SK-N-SH treated with all-trans-retinoic acid at 6 μM for 48 hours (cell line): ENCODE data around the gene UQCR11.

Source experiments
- ARNTL ChIP-seq: fragments of 450-650 bp; formaldehyde crosslinking; IDR thresholded peaks from 2 replicates; pipeline ENCODE4 v1.5.0; 2020; ENCODE audit warnings: low read depth, mild to moderate bottlenecking, moderate library complexity, borderline replicate concordance
- BACH2 ChIP-seq: fragments of 250-450 bp; sonication (Bioruptor Pico); IDR thresholded peaks from 2 replicates; pipeline ENCODE4 v1.9.0; 2021; ENCODE audit warnings: mild to moderate bottlenecking, borderline replicate concordance
- ESRRG ChIP-seq: fragments of 250-450 bp; sonication (Bioruptor Pico); IDR thresholded peaks from 2 replicates; pipeline ENCODE4 v1.6.1; 2021; ENCODE audit warnings: mild to moderate bottlenecking
- ISL1 ChIP-seq: fragments of 250-450 bp; sonication (Bioruptor Pico); IDR thresholded peaks from 2 replicates; pipeline ENCODE4 v2.1.2; 2022; ENCODE audit warnings: mild to moderate bottlenecking, moderate library complexity
- PATZ1 ChIP-seq: fragments of 250-450 bp; sonication (Bioruptor Pico); IDR thresholded peaks from 2 replicates; pipeline ENCODE4 v1.8.0; 2020; ENCODE audit warnings: mild to moderate bottlenecking, moderate library complexity, borderline replicate concordance
- RARB ChIP-seq: fragments of 250-450 bp; sonication (Bioruptor Pico); IDR thresholded peaks from 2 replicates; pipeline ENCODE4 v1.8.0; 2021; ENCODE audit warnings: mild to moderate bottlenecking, moderate library complexity
- SNAI2 ChIP-seq: fragments of 250-450 bp; sonication (Bioruptor Pico); IDR thresholded peaks from 2 replicates; pipeline ENCODE4 v1.5.0; 2020; ENCODE audit warnings: mild to moderate bottlenecking, moderate library complexity
- TOX ChIP-seq: fragments of 250-450 bp; sonication (Bioruptor Pico); IDR thresholded peaks from 2 replicates; pipeline ENCODE4 v1.8.0; 2021; ENCODE audit warnings: mild to moderate bottlenecking, moderate library complexity, borderline replicate concordance
- ZC3H10 ChIP-seq: fragments of 250-450 bp; sonication (Bioruptor Pico); IDR thresholded peaks from 2 replicates; pipeline ENCODE4 v1.5.1; 2021; ENCODE audit warnings: mild to moderate bottlenecking, moderate library complexity
- ZFP3 ChIP-seq: fragments of 250-450 bp; sonication (Bioruptor Pico); IDR thresholded peaks from 2 replicates; pipeline ENCODE4 v1.5.0; 2020; ENCODE audit warnings: mild to moderate bottlenecking, moderate library complexity
- ZFP30 ChIP-seq: fragments of 450-650 bp; formaldehyde crosslinking; IDR thresholded peaks from 2 replicates; pipeline ENCODE4 v1.5.0; 2022; ENCODE audit warnings: mild to moderate bottlenecking, moderate library complexity
- ZNF8 ChIP-seq: fragments of 450-650 bp; formaldehyde crosslinking; IDR thresholded peaks from 2 replicates; pipeline ENCODE4 v1.5.0; 2020; ENCODE audit warnings: mild to moderate bottlenecking, moderate library complexity
- TF ChIP-seq, protein P1 (sequence below): fragments of 250-450 bp; sonication (Bioruptor Pico); IDR thresholded peaks from 2 replicates; pipeline ENCODE4 v1.8.0; 2021; ENCODE audit warnings: low read depth, mild to moderate bottlenecking, moderate library complexity, borderline replicate concordance
- TF ChIP-seq, protein P2 (sequence below): fragments of 250-450 bp; sonication (Bioruptor Pico); IDR thresholded peaks from 2 replicates; pipeline ENCODE4 v1.5.1; 2021; ENCODE audit warnings: mild to moderate bottlenecking, moderate library complexity

DNA sequence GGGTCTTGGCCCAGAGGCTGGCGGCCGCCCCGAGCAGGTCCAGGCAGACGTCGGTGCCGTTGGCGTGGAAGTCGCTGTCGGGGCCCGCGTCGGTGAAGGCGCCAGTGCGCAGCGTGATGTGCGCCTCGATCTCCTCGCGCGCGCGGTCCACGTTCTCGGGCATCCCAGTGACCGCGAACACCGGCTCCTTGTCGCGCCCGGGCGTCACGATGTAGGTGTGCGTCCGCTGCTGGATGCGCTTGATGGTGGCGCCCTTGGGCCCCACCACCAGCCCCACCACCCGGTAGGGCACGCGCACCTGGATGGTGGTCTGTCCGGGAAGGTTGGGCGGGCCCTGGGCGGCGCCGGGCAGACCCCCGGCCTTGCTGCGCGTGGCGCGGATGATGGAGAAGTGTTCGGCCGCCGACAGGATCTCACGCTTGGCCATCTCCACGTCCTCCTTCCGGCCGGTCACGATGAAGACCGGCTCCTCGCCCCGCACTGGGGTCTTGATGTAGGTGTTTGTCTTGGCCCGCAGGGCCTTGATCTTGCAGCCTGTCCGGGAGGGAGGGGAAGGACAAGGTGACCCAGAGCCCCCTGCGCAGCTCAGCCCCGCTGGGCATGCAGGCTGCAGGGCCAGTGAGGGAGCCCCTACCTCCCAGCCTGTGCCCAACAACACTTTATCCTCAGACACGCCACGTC lies 48.7 kb downstream of the UQCR11 start:
- TF ChIP-seq ZFP30 (CRISPR knock-in tag) (no peak), TOX (CRISPR knock-in tag) (no peak), ZNF8 (no peak), BACH2 (no peak), ISL1 (CRISPR knock-in tag) (no peak), ESRRG (CRISPR knock-in tag) (no peak), SNAI2 (CRISPR knock-in tag) (no peak), ZFP3 (CRISPR knock-in tag) (no peak), ARNTL (CRISPR knock-in tag) (no peak), PATZ1 (CRISPR knock-in tag) (no peak), RARB (CRISPR knock-in tag) (no peak), ZC3H10 (CRISPR knock-in tag) (no peak)
- TF ChIP-seq, protein P1, sequence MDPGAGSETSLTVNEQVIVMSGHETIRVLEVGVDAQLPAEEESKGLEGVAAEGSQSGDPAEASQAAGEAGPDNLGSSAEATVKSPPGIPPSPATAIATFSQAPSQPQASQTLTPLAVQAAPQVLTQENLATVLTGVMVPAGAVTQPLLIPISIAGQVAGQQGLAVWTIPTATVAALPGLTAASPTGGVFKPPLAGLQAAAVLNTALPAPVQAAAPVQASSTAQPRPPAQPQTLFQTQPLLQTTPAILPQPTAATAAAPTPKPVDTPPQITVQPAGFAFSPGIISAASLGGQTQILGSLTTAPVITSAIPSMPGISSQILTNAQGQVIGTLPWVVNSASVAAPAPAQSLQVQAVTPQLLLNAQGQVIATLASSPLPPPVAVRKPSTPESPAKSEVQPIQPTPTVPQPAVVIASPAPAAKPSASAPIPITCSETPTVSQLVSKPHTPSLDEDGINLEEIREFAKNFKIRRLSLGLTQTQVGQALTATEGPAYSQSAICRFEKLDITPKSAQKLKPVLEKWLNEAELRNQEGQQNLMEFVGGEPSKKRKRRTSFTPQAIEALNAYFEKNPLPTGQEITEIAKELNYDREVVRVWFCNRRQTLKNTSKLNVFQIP (CRISPR knock-in tag) = no peak
- TF ChIP-seq, protein P2, sequence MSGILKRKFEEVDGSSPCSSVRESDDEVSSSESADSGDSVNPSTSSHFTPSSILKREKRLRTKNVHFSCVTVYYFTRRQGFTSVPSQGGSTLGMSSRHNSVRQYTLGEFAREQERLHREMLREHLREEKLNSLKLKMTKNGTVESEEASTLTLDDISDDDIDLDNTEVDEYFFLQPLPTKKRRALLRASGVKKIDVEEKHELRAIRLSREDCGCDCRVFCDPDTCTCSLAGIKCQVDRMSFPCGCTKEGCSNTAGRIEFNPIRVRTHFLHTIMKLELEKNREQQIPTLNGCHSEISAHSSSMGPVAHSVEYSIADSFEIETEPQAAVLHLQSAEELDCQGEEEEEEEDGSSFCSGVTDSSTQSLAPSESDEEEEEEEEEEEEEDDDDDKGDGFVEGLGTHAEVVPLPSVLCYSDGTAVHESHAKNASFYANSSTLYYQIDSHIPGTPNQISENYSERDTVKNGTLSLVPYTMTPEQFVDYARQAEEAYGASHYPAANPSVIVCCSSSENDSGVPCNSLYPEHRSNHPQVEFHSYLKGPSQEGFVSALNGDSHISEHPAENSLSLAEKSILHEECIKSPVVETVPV (CRISPR knock-in tag) = no peak
